Choroid plexus epithelial cell (primary cell): ENCODE measurements around the gene TTC7B.

Source experiments
- DNase-seq: peaks from one replicate; pipeline ENCODE4 v3.0.0-alpha.2; 2010; ENCODE audit warnings: low read depth
- H3K4me3 ChIP-seq: 2 replicates; pipeline ENCODE4 v1.5.1; 2011; ENCODE audit warnings: low read depth, mild to moderate bottlenecking, control low read depth, low read length, moderate library complexity
- CTCF ChIP-seq: conservative IDR thresholded peaks from 2 replicates; pipeline ENCODE4 v1.5.1; 2011; ENCODE audit warnings: low read depth, mild to moderate bottlenecking, control low read depth, inconsistent platforms, low read length, moderate library complexity

Gene TTC7B

GRCh38 chr14:90704738-90705392, 111.4 kb downstream of the TTC7B start:
- no peak for DNase-seq
- no peak for TF ChIP-seq CTCF
- no peak overlapping the region for H3K4me3 ChIP-seq

GRCh38 chr14:90703841-90704737, 112.1 kb downstream of the TTC7B start:
- no peak for TF ChIP-seq CTCF
- no peak overlapping the region for H3K4me3 ChIP-seq
- DNase-seq: peak; percentile 50

DNA sequence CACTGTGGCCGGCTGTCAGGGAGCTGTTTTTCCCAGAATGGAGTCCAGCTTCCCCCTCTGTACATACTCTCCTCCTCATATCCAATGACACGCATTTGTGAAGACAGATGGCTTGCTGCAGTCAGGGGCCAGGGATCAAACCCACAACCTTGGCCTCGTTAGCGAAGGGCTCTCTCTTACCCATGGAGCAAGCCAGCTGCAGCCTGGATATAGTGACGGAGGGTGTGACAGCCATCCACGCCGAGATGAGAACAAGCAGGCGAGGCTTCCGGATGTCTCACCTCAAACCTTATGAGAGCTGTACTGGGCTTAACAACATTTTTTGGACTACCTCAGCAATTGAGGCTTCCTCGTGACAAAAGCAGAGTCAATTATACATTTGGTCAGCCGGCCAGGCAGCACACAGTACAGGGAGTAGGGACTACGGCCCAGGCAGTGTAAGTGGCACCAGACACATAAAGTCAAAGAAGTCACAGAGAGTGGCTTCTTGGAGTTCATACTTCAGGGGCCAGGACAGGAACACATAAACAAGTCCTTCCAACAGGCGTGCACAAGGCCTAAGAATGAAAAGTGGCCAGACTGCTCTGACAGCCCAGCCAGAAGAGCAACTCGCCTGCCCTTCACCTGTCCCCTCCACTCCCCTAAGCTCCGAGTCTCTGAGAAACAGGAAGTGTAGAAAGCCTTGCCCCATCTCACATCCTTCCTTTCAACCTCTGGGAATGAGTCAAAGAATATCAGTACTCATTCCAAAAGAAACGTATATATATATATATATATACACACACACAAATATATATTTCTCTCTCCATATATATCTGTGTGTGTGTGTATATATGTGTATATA, 115.1 kb downstream of the TTC7B start:
- DNase-seq: no peak
- TF ChIP-seq CTCF: no peak
- H3K4me3 ChIP-seq: no peak overlapping the region

DNA sequence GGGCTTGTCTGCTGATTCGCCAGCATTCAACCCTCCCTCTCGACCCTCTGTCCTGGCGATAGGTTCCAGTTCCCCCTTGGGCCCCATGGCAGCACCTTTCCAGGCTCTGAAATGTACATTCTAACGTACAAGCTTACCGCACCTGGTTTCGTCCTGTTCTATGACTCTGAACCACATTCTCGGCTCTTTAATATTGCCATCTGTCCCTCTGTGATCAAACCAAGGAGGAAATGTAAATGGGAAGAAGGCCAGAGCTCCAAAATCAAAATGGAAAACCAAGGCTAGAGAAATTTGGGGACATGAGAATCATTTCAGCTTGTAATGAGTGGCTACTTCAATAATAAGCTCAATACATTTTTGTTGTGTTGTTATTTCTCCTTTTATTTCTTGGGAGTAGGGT, 117.2 kb downstream of the TTC7B start:
- H3K4me3 ChIP-seq: no peak overlapping the region
- DNase-seq: no peak
- no peak for TF ChIP-seq CTCF

GRCh38 chr14:90698379-90698869, 117.8 kb downstream of the TTC7B start:
- no peak for TF ChIP-seq CTCF
- DNase-seq: peak; percentile 71

GRCh38 chr14:90697577-90698206, 118.5 kb downstream of the TTC7B start:
- H3K4me3 ChIP-seq: no peak overlapping the region
- DNase-seq: peak; percentile 87
- peak; percentile 99 for TF ChIP-seq CTCF

More at GRCh38 chr14:90698379-90698869, 117.8 kb downstream of the TTC7B start:
- no peak overlapping the region for H3K4me3 ChIP-seq
